ENCODE results near the gene DIS3L2.
"Not testable (repeated sequence)": the region's sequence is repeated elsewhere in the genome, so short reads cannot be mapped to it uniquely, and the experiment has no call there.

DIS3L2 gene

GRCh38 chr2:232013701-232014353 lies 52.3 kb downstream of the DIS3L2 start:
- DNase-seq, result no peak

- no peak for DNase-seq
Observed at GRCh38 chr2:232014681-232015080, 53.2 kb downstream of the DIS3L2 start.

DNA sequence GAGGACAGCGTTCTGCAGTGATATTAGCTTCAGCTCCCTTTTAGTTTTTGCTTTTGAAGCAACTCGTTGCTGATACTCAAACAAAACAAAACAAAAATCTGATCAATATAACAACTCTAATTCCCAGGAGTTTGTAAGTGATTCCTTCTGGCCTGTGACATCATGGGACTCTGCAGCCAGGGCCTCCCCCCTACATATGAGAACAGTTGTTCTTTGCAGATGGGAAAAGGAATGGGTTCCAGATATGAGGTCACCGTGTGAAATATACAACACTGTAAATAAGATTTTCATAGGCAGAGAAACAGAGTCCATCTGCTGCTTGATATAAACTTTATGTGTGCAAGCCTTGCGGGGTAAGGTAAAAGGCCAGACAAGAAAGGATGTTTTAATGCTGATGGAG lies 56.7 kb downstream of the DIS3L2 start:
- DNase-seq, result no peak

DNA sequence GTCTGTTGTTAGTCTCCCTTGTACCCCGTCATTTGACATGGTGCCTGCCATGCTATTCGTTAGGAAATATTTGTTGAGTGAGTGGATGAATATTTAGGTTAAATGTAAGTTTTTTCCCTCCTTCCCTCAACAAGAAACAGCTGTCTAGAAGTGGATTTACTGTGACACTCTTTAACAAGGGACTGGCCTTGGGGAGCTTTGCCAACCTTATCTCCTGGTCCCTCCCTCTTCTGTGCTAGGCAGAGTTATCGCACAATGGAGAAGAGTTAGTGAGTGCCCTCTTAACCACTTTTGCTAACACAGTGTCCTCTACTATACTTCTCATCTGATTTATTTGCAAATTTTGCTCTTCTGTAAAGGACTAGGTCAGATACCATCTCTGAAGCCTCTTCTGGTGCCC lies 61.2 kb downstream of the DIS3L2 start:
- DNase-seq, result no peak

DNA sequence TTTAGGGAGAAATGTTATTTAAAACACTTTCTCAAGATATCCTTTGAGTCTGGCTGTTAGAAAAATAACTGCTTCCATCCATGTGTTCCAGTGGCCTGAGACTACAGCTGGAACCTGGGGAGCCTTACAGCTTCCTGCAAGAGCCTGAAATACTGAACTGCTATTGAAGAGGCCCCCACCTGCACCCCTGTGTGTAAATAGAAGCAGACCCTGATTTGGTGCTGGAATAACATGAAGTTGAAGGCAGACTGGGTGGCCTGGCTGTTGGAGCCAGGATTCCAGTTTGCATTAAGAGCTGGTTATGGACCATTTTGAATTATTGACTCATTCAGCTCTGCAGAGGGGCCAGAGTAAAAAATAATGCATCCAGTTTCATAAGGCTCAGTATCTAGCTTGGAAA lies 61.9 kb downstream of the DIS3L2 start:
- DNase-seq, result no peak

DNA sequence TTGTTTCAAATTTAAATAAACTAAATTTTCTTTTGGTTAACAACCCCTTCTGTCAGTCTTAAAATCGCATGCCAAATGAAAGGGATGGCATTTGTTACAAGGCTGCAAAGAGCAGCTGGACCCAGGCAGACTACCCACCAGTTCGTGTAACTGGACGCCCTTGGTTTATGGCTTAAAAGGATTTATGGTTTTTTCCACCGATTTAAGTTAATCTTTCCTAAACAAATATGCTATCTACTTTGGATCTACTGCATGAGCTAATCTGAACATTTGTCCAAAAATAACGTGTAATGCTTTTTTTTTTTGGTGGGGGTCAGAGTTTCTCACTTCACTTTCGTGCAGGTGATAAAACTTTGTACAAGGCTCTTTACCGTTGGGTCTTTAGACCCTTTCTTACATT lies 62.9 kb downstream of the DIS3L2 start:
- no peak for DNase-seq

DNA sequence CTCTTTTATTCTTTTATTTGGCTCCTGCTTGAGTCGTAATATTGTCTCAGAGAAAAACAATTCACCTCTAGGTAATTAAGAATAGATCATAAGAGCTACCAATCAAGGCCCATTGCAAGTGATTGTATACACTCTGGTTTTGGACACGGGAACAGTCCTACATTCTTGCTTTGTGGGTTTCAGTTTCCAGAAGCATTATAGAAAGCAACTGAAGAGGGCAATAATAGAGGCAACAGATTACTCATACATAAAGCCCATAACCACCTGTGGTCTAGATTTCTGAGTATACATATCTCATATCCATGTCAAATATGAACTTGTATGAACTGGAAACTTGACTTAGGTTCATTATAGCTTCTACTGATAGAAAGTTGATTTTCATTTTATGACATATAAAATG lies 65.4 kb downstream of the DIS3L2 start:
- DNase-seq, result no peak

DNA sequence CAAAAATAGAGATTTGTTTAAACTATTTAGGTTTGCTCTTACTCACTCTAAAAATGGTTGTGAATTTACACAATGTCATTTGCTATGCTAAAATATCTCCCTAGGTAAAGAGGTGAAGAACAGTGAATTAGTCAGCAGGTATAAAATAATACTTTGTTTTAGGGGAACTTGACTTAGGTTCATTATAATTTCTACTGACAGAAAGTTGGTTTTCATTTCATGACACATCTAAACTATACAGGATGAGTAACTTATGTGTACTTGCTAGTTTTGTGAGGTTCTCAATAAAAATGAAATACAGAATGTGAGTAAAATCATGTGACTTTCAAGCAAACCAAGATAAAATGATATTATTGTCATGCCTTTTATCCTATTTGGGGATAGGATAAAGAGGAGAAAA lies 66.0 kb downstream of the DIS3L2 start:
- no peak for DNase-seq

GRCh38 chr2:232028071-232028470 lies 66.6 kb downstream of the DIS3L2 start:
- DNase-seq, result no peak

GRCh38 chr2:232028631-232029030 lies 67.1 kb downstream of the DIS3L2 start:
- DNase-seq, result no peak

GRCh38 chr2:232029346-232029745 lies 67.8 kb downstream of the DIS3L2 start:
- no peak for DNase-seq

DNA sequence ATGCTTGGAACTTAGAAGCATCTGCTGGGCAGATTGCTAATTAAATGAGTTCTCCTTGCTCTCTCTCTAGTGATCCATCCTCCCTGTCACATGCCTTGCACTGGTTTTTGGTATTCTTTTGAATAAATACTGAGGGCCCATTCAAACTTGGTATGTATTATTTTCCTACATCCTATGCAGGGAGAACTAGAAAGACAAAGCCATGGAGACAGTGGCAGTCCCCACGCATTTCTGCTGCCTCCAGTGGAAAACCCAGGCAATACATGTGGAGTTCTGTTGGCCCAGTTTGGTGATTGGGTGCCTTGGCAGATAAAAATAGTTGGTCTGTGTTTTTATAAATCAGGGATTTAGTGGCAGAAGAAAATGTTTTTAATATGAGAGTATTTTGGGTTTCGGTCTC lies 68.7 kb downstream of the DIS3L2 start:
- no peak for DNase-seq

- not testable (repeated sequence) for DNase-seq
Observed at GRCh38 chr2:232035292-232035691, 73.8 kb downstream of the DIS3L2 start.

DNA sequence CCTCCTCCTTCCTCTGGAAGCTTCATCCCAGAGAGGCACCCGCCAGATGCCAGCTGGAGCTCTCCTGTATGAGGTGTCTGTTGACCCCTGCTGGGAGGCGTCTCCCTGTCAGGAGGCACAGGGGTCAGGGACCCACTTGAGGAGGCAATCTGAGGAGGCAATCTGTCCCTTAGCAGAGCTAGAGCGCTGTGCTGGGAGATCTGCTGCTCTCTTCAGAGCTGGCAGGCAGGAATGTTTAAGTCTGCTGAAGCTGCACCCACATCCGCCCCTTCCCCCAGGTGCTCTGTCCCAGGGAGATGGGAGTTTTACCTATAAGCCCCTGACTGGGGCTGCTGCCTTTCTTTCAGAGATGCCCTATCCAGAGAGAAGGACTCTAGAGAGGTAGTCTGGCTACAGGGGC lies 75.4 kb downstream of the DIS3L2 start:
- DNase-seq, result not testable (repeated sequence)

DNA sequence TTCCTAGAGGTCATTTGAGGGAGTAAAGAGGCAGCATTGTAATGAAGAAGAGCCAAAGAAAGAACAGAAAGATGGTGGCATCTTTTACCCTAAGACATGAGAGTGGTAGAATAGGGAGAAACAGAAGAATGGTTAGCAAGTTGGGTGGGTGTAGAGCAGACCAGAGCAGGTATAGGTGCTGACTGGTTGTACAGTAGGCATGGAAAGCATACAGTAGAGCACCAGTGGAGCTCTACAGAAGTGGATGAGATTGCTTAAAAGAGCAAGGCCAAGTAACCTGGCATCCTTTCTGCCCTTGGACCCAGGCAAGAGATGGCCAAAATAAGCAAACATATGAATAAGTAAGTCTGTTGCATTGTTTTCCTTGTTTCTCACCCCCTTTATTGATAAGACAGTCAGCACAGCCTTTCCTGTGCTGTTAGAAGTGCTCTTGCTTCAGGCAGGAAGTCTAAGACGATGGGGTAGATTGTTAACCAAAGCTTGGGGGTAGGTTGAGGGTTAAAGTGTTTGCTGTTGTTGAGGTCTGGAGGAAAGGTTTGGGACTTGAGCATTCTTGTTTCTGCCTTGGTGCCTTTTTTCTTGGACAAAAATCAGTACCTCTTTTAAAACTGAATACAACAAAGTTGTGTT lies 76.9 kb downstream of the DIS3L2 start:
- no peak for DNase-seq

GRCh38 chr2:232038881-232039485 lies 77.5 kb downstream of the DIS3L2 start:
- DNase-seq, result no peak

DNA sequence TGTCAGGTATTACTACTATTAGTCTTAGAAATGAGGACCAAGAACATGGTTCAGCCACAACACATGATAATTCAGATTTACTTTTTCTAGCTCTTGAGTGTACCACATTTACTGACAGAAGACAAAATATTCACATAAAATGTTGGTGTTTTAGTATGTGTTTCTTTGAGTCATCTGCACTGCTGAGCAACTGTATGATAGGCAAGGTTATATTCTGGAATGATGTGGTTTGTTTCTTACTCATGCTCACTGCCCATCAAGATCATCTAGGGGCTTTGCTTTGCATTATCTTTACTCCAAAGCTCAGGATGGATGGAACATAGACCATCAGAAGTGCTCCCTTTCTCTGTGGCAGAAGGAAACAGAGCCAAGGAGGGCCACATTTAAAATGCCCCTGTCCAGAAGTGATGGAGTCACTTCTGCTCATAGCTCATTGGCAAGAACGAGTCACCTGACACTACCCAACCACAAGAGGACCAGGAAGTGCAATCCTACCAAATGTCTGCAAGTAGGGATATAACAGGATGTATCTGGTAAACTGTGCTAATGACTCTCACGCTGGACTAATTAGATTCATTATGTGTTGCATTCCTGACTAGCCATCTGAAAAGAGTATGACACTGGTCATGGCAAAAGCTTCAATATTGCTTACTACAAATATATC lies 81.5 kb downstream of the DIS3L2 start:
- DNase-seq, result no peak

DNA sequence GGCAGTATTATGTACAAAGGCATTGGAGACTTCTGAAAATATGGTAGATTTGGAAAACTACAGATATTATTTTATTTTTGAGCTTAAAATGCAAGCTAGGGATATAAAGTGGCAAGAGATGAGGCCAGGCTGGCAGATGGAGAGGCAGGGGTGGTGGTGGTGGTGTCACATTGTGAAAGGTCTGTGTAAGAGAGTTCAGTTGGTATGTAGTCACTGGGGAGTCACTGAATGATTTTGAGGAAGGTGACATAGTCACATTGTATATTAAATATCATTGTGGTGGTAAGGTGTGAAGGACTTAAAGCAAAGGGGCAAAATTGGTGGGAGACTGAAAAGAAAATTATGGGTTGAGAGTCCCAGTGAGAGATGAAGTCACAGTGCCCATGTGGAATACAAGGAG lies 82.5 kb downstream of the DIS3L2 start:
- no peak for DNase-seq

GRCh38 chr2:232049350-232049749 lies 87.8 kb downstream of the DIS3L2 start:
- DNase-seq, result no peak

DNA sequence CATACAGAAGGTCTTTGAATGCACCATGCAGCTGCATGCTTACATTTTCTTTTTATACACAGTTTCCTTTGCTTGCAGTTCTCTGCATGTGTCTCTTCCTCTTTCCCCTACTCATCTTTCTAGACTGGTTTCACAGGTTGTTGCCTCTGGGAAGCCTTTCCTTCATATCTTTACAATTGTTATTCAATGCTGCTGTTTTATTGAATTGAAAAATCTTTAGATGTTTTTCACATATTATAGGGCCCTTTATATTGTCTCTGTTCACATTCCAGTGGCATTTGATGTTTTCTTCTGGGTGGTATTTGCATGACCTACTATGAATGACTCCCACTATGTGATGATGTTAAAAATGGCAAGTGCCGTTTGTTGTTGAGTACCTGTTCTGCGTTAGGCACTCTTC lies 91.1 kb downstream of the DIS3L2 start:
- DNase-seq, result no peak

- no peak for DNase-seq
Observed at GRCh38 chr2:232053777-232054176, 92.3 kb downstream of the DIS3L2 start.

DNA sequence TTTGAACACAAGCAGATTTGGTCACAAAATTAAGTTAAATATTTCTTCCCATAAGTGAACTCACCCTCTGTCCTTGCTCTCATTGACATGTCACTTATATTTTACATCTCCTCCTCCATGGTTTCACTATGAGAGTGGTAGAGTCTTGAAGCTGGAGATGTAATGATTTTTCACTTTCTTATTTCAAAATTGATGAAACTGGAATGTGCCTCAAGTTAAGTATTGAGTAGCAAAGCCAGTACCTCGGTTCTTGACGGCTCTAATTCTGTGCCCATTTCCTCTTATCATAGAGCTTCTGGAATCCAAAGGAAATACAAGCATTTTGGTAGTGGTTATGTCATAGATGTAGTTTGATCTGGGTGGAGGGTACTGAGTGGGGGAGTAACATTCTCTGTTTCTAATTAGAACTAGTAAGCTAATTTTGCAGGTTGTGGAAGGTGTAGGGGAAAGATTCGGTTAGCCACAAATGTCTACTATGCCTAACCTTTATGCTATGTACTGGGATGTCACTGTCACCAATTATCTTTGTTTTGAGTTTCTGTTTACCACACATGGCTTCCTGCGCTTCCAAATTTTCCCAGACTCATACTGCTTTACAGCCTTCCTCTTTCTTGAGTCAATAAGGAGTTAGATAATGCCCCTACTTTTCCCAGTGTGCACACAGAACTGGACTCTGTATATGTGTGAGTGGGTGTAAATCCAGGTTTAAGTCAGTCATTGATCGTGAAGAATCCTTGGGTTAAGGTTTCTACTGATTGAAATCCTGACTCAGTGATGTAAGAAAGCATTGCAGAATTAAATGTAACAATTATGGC lies 96.8 kb downstream of the DIS3L2 start:
- no peak for DNase-seq

DNA sequence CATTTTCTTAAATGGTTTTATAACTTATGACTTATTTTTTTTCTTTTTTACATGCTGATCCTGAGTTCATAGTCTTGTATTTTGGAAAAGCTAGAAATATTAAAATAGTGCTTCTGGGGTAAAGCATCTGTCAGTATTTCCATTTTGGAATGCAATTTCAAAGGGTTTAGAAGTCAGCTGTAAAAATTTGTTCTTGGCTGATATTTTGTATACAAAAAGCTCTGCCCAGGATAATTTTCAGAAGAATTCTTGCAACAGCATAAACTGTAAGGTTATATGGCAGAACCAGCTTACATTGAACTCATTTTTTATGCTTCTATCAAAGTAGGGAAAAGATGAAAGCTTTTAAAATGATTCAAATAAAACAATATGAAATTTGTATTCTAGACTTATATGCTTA lies 97.4 kb downstream of the DIS3L2 start:
- DNase-seq, result no peak

All from stimulated activated CD8-positive, alpha-beta memory T cell treated with anti-CD3 and anti-CD28 coated beads, Interleukin-4, amount 100 ng/mL, for 48 hours (primary cell).